HG03066 (cell line): Measurements from ENCODE around the gene EPB41L4B.

ENCODE experiments used
- ATAC-seq: cut with Tn5 transposase; IDR thresholded peaks from one replicate; pipeline ENCODE4 v1.9.1; 2021; ENCODE audit warnings: low read depth; ENCODE audit not compliant: unreplicated experiment

EPB41L4B gene

GRCh38 chr9:109272045-109272444 is 48.8 kb downstream of the EPB41L4B start:
- no peak for ATAC-seq

GRCh38 chr9:109270971-109271925 is 49.6 kb downstream of the EPB41L4B start:
- ATAC-seq = no peak

- ATAC-seq = no peak
These were observed 50.4 kb downstream of the EPB41L4B start for GRCh38 chr9:109270441-109270840.

GRCh38 chr9:109269839-109270238 is 51.0 kb downstream of the EPB41L4B start:
- ATAC-seq = no peak

GRCh38 chr9:109269081-109269480 is 51.8 kb downstream of the EPB41L4B start:
- no peak for ATAC-seq

GRCh38 chr9:109267555-109267954 is 53.3 kb downstream of the EPB41L4B start:
- no peak for ATAC-seq

GRCh38 chr9:109264877-109265587 is 55.8 kb downstream of the EPB41L4B start:
- no peak for ATAC-seq

GRCh38 chr9:109263358-109263757 is 57.5 kb downstream of the EPB41L4B start:
- no peak for ATAC-seq

- ATAC-seq = no peak
These were observed 62.2 kb downstream of the EPB41L4B start for GRCh38 chr9:109258481-109259302.

- no peak for ATAC-seq
These were observed 64.5 kb downstream of the EPB41L4B start for GRCh38 chr9:109256336-109256735.

- ATAC-seq = no peak
These were observed 65.5 kb downstream of the EPB41L4B start for GRCh38 chr9:109255394-109255793.

GRCh38 chr9:109254317-109254716 is 66.5 kb downstream of the EPB41L4B start:
- no peak for ATAC-seq

GRCh38 chr9:109253637-109254284 is 67.1 kb downstream of the EPB41L4B start:
- no peak for ATAC-seq

GRCh38 chr9:109253241-109253636 is 67.6 kb downstream of the EPB41L4B start:
- ATAC-seq = no peak

- no peak for ATAC-seq
These were observed 68.6 kb downstream of the EPB41L4B start for GRCh38 chr9:109252291-109252690.

GRCh38 chr9:109251776-109252106 is 69.1 kb downstream of the EPB41L4B start:
- ATAC-seq = no peak

GRCh38 chr9:109251080-109251775 is 69.6 kb downstream of the EPB41L4B start:
- ATAC-seq = no peak

- no peak for ATAC-seq
These were observed 70.1 kb downstream of the EPB41L4B start for GRCh38 chr9:109250771-109251079.

GRCh38 chr9:109250311-109250741 is 70.5 kb downstream of the EPB41L4B start:
- no peak for ATAC-seq

GRCh38 chr9:109249615-109250014 is 71.2 kb downstream of the EPB41L4B start:
- no peak for ATAC-seq
